Measurements from ENCODE around the gene AGBL3.
"Not testable (repeated sequence)": the region's sequence is repeated elsewhere in the genome, so short reads cannot be mapped to it uniquely, and the experiment has no call there.

The AGBL3 gene

GRCh38 chr7:134993877-134994456 lies 7.7 kb downstream of the AGBL3 start:
- Histone ChIP-seq H3K9ac (no peak overlapping the region), H3K4me2 (no peak overlapping the region), H3K9me3 (no peaks in the 10 kb centered on the region), H3K27ac (no peak overlapping the region), H3K36me3 (peaks cover 46% of the 10 kb centered on the region), H4K20me1 (no peaks in the 10 kb centered on the region), H3K4me1 (peaks cover 21% of the 10 kb centered on the region), H3K27me3 (no peaks in the 10 kb centered on the region), H3K4me3 (no peak overlapping the region)
- no peak for TF ChIP-seq Cebpa-rat (IDR thresholded peaks at IDR 0.05)

GRCh38 chr7:134995239-134996096 lies 9.2 kb downstream of the AGBL3 start:
- H3K4me1 ChIP-seq = peaks cover 21% of the 10 kb centered on the region
- H3K9me3 ChIP-seq = no peaks in the 10 kb centered on the region
- peak overlapping the region; percentile 35; the same call in 1 of the 2 replicates for H3K27ac ChIP-seq
- H3K4me3 ChIP-seq = no peak overlapping the region
- H4K20me1 ChIP-seq = no peaks in the 10 kb centered on the region
- H3K36me3 ChIP-seq = peaks cover 40% of the 10 kb centered on the region
- H3K4me2 ChIP-seq = peak overlapping the region; percentile 57
- no peak overlapping the region for H3K9ac ChIP-seq
- H3K27me3 ChIP-seq = no peaks in the 10 kb centered on the region
- no peak for TF ChIP-seq Cebpa-rat (IDR thresholded peaks at IDR 0.05)

- Histone ChIP-seq H3K36me3 (peaks cover 34% of the 10 kb centered on the region), H3K27me3 (no peaks in the 10 kb centered on the region), H4K20me1 (no peaks in the 10 kb centered on the region), H3K9ac (no peak overlapping the region), H3K4me3 (no peak overlapping the region), H3K4me1 (peaks cover 21% of the 10 kb centered on the region), H3K27ac (no peak overlapping the region), H3K9me3 (no peaks in the 10 kb centered on the region), H3K4me2 (peak overlapping the region; percentile 57)
- TF ChIP-seq Cebpa-rat (IDR thresholded peaks at IDR 0.05) = no peak
These were observed 9.8 kb downstream of the AGBL3 start for GRCh38 chr7:134996097-134996550.

- Histone ChIP-seq H3K4me1 (peaks cover 21% of the 10 kb centered on the region), H3K27me3 (no peaks in the 10 kb centered on the region), H3K4me2 (no peak overlapping the region), H3K9me3 (no peaks in the 10 kb centered on the region), H3K9ac (no peak overlapping the region), H4K20me1 (no peaks in the 10 kb centered on the region), H3K36me3 (peaks cover 29% of the 10 kb centered on the region), H3K27ac (no peak overlapping the region), H3K4me3 (no peak overlapping the region)
- TF ChIP-seq Cebpa-rat (IDR thresholded peaks at IDR 0.05) = no peak
These were observed 11.0 kb downstream of the AGBL3 start for GRCh38 chr7:134997214-134997885.

- H3K4me3 ChIP-seq = no peak overlapping the region
- H3K27ac ChIP-seq = no peak overlapping the region
- H3K4me1 ChIP-seq = peaks cover 21% of the 10 kb centered on the region
- H3K9ac ChIP-seq = no peak overlapping the region
- no peaks in the 10 kb centered on the region for H3K27me3 ChIP-seq
- no peaks in the 10 kb centered on the region for H4K20me1 ChIP-seq
- TF ChIP-seq Cebpa-rat (IDR thresholded peaks at IDR 0.05) = no peak
- no peaks in the 10 kb centered on the region for H3K9me3 ChIP-seq
- no peak overlapping the region for H3K4me2 ChIP-seq
- H3K36me3 ChIP-seq = peaks cover 20% of the 10 kb centered on the region
These were observed 12.8 kb downstream of the AGBL3 start for GRCh38 chr7:134999136-134999535.

GRCh38 chr7:135001390-135002165 lies 15.3 kb downstream of the AGBL3 start:
- no peak overlapping the region for H3K9ac ChIP-seq
- H3K27me3 ChIP-seq = no peaks in the 10 kb centered on the region
- no peak overlapping the region for H3K27ac ChIP-seq
- no peak for TF ChIP-seq Cebpa-rat (IDR thresholded peaks at IDR 0.05)
- no peak overlapping the region for H3K4me2 ChIP-seq
- no peaks in the 10 kb centered on the region for H3K4me1 ChIP-seq
- H3K4me3 ChIP-seq = no peak overlapping the region
- peaks cover 8% of the 10 kb centered on the region for H3K36me3 ChIP-seq
- no peaks in the 10 kb centered on the region for H4K20me1 ChIP-seq
- no peaks in the 10 kb centered on the region for H3K9me3 ChIP-seq

- Histone ChIP-seq H4K20me1 (no peaks in the 10 kb centered on the region), H3K4me1 (no peaks in the 10 kb centered on the region), H3K36me3 (no peaks in the 10 kb centered on the region), H3K4me2 (no peak overlapping the region), H3K9ac (no peak overlapping the region), H3K27me3 (no peaks in the 10 kb centered on the region), H3K27ac (no peak overlapping the region), H3K9me3 (no peaks in the 10 kb centered on the region), H3K4me3 (no peak overlapping the region)
- no peak for TF ChIP-seq Cebpa-rat (IDR thresholded peaks at IDR 0.05)
These were observed 25.9 kb downstream of the AGBL3 start for GRCh38 chr7:135012229-135012628.

GRCh38 chr7:135023622-135024021 lies 37.3 kb downstream of the AGBL3 start:
- H3K36me3 ChIP-seq = no peaks in the 10 kb centered on the region
- H3K27ac ChIP-seq = no peak overlapping the region
- H3K4me3 ChIP-seq = no peak overlapping the region
- no peak overlapping the region for H3K4me2 ChIP-seq
- H3K4me1 ChIP-seq = no peaks in the 10 kb centered on the region
- no peaks in the 10 kb centered on the region for H4K20me1 ChIP-seq
- TF ChIP-seq Cebpa-rat (IDR thresholded peaks at IDR 0.05) = no peak
- H3K9ac ChIP-seq = no peak overlapping the region
- peaks cover 27% of the 10 kb centered on the region for H3K9me3 ChIP-seq
- H3K27me3 ChIP-seq = no peaks in the 10 kb centered on the region

GRCh38 chr7:135035252-135035651 lies 48.9 kb downstream of the AGBL3 start:
- TF ChIP-seq Cebpa-rat (IDR thresholded peaks at IDR 0.05) = no peak
- H3K27ac ChIP-seq = no peak overlapping the region
- H3K36me3 ChIP-seq = no peaks in the 10 kb centered on the region
- H4K20me1 ChIP-seq = no peaks in the 10 kb centered on the region
- H3K27me3 ChIP-seq = no peaks in the 10 kb centered on the region
- H3K4me2 ChIP-seq = no peak overlapping the region
- no peak overlapping the region for H3K9ac ChIP-seq
- H3K4me1 ChIP-seq = no peaks in the 10 kb centered on the region
- no peak overlapping the region for H3K4me3 ChIP-seq
- no peaks in the 10 kb centered on the region for H3K9me3 ChIP-seq

- H4K20me1 ChIP-seq, H3K36me3 ChIP-seq, H3K27ac ChIP-seq, H3K4me3 ChIP-seq, H3K9ac ChIP-seq, H3K4me1 ChIP-seq, H3K27me3 ChIP-seq, H3K4me2 ChIP-seq: not testable (repeated sequence)
- peaks cover 25% of the 10 kb centered on the region for H3K9me3 ChIP-seq
These were observed 80.7 kb downstream of the AGBL3 start for GRCh38 chr7:135067017-135067416.
